Transverse colon (tissue), 4 donors: ENCODE results near the gene EFEMP2. TPM values are rescaled to one million over a fixed set of nuclear protein-coding genes. Genes with fewer than 3 reads are reported as not detected.

ENCODE experiments used
- DNase-seq: peaks from one replicate; pipeline ENCODE4 v3.0.0-alpha.2; 2019
- H3K27ac ChIP-seq, 4 donors: fragments of 200-600 bp; sonication (generic); 2 replicates each; pipeline ENCODE4 v1.5.1; 2016 to 2018; ENCODE audit warnings: inconsistent platforms in 4 of 4
- H3K27me3 ChIP-seq: fragments of 200-600 bp; sonication (generic); 2 replicates; pipeline ENCODE4 v1.5.1; 2017; ENCODE audit warnings: inconsistent platforms
- H3K36me3 ChIP-seq, 4 donors: fragments of 200-600 bp; sonication (generic); 2 replicates each; pipeline ENCODE4 v1.5.1; 2017 to 2019; ENCODE audit warnings: inconsistent platforms in 4 of 4
- H3K4me1 ChIP-seq, 4 donors: fragments of 200-600 bp; sonication (generic); 2 replicates each; pipeline ENCODE4 v1.5.1; 2017 to 2020; ENCODE audit warnings: inconsistent platforms in 4 of 4
- H3K4me3 ChIP-seq, 4 donors: fragments of 200-600 bp; sonication (generic); 1 replicate in 1 of 4; 2 replicates in 3 of 4; pipeline versions ENCODE4 v1.5.1 to v1.6.1; 2017 to 2019; ENCODE audit warnings: inconsistent platforms in 4 of 4
- H3K9me3 ChIP-seq, 2 donors: fragments of 200-600 bp; sonication (generic); 2 replicates each; pipeline ENCODE4 v1.5.1; 2017 to 2019; ENCODE audit warnings: inconsistent platforms in 2 of 2
- EP300 ChIP-seq: sonication (generic); formaldehyde crosslinking; IDR thresholded peaks from one replicate; pipeline ENCODE4 v1.6.1; 2017; ENCODE audit warnings: antibody characterized with exemption, low read depth
- POLR2A ChIP-seq: fragments of 450-650 bp; IDR thresholded peaks from one replicate; pipeline ENCODE4 v1.6.1; 2016; ENCODE audit warnings: antibody characterized with exemption, mild to moderate bottlenecking, moderate library complexity
- POLR2AphosphoS5 ChIP-seq, 3 donors: sonication (generic); formaldehyde crosslinking; IDR thresholded peaks; one replicate each; pipeline ENCODE4 v1.6.1; 2016; ENCODE audit warnings: antibody characterized with exemption in 3 of 3
- WGBS, 2 donors: methylation state at CpG; one replicate each; pipeline ENCODE4 v1.1.5; 2018; ENCODE audit warnings: low coverage in 1 of 2; 5-methylcytosine and 5-hydroxymethylcytosine counted together
- in situ Hi-C, 4 donors: fragments of 200-750 bp; cut with MboI; loops; one replicate each; pipeline versions ENCODE4 v1.15.0 to v1.15.1; 2017; ENCODE audit warnings: low sequenced_read_pairs in 3 of 4, low pct_ligation_motif_present in 1 of 4, low pct_unique_long_range_greater_than_20kb in 1 of 4
- intact Hi-C: fragments of 100-400 bp; cut with DNase I; formaldehyde crosslinking; loops from one replicate; pipeline ENCODE4 v1.15.1; 2023; ENCODE audit warnings: low total_unique reads
- total RNA-seq, 4 donors: library from RNA; depleted of rRNA; stranded (reverse); fragments of >200 nt; gene quantifications; one replicate each; pipeline ENCODE4 v1.1.0, GENCODE V29; 2016
- TF ChIP-seq, protein P1 (sequence below), 5 experiments: fragments of 200-600 bp in 3 of 5; fragments of 450-650 bp in 2 of 5; sonication (generic) in 3 of 5; IDR thresholded peaks; 1 replicate in 2 of 5; 2 replicates in 3 of 5; pipeline ENCODE4 v1.5.1; 2016 to 2017; ENCODE audit warnings: antibody characterized with exemption in 5 of 5, inconsistent platforms in 3 of 5, mild to moderate bottlenecking in 2 of 5, moderate library complexity in 1 of 5

EFEMP2 gene
- total RNA-seq, 4 donors from 2014 or later = 15.2 to 34.4 (median 25.1) TPM

DNA sequence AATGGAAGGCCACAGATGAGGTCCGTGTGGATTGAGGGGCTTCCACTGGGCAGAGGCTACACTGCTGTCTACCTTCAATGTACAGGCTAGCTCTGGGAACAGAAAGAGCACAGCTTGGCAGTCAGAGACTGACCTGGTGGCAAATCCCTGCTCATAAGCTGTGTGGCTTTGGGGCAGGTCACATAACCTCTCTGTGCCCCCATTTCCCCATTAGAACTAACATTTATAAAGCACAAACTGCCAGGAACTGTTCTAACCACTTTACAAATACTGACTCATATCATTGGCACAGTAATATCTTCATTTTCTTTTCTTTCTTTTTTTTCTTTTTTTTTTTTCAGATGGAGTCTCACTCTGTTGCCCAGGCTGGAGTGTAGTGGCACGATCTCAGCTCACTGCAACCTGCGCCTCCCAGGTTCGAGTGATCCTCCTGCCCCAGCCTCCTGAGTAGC, 24.4 kb upstream of the EFEMP2 start:
- intact Hi-C loops (no loop called here), in situ Hi-C loops (loop anchor here in 2 of 4 donors (25.0 kb wide), 1 partner anchor 90 kb away; no protein-coding TSS in a partner anchor)
- Histone ChIP-seq H3K27ac (no peak overlapping the region), H3K4me3 (no peak overlapping the region), H3K27me3 (peaks cover 21% of the 10 kb centered on the region), H3K9me3 (no peaks in the 10 kb centered on the region), H3K36me3 (no peaks in the 10 kb centered on the region), H3K4me1 (peaks cover 24 to 48% (median 36%) of the 10 kb centered on the region in 4 donors)
- DNase-seq = no peak
- 88 to 96% methylated on average over 3 to 4 of the region's 4 CpGs for WGBS, 2 donors
- TF ChIP-seq POLR2AphosphoS5 (IDR thresholded peaks at IDR 0.05) (no peak), EP300 (no peak), POLR2A (no peak)
- TF ChIP-seq, protein P1, sequence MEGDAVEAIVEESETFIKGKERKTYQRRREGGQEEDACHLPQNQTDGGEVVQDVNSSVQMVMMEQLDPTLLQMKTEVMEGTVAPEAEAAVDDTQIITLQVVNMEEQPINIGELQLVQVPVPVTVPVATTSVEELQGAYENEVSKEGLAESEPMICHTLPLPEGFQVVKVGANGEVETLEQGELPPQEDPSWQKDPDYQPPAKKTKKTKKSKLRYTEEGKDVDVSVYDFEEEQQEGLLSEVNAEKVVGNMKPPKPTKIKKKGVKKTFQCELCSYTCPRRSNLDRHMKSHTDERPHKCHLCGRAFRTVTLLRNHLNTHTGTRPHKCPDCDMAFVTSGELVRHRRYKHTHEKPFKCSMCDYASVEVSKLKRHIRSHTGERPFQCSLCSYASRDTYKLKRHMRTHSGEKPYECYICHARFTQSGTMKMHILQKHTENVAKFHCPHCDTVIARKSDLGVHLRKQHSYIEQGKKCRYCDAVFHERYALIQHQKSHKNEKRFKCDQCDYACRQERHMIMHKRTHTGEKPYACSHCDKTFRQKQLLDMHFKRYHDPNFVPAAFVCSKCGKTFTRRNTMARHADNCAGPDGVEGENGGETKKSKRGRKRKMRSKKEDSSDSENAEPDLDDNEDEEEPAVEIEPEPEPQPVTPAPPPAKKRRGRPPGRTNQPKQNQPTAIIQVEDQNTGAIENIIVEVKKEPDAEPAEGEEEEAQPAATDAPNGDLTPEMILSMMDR (IDR thresholded peaks at IDR 0.05) = no peak

DNA sequence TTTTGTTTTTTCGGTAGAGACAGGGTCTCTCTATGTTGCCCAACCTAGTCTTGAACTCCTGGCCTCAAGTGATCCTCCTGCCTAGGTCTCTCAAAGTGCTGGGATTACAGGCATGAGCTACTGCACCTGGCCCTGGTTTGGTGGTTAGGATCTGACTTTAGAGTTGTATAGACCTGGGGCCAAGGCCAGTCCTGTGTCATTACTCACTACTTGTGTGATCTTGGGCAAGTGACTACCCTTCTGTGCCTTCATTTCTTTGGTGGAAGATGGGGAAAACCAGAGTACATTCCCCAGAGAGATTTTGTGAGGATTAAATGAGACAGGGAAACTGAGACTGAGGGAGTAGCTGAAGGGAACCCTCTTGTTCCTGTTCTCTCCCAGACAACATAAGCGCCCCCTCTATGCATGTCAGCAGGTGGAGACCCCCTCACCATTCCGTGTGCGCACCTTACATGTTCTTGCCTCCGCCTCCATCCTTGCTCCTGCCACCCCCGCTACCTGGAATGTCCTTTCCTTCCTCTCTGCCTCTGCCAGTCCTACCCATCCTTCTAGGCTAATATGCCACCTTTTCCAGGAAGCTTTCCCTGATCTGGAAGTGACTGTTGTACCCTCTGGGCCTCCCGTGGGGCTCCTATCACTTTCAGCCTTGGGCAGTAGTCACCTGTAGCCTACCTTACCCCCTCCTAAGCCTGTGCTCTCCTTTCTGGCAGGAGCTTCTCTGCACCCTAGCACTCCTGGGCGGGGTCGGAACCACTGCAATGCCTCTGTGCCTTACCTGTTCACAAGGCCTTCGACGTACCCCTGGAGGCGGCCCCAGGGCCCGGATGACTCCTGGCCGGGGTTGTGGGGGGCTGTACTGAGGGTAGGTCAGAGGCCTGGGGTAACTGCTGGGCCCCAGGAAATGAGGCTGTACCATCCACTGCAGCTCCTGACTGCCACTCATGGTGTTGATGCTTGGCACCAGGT, 23.7 kb upstream of the EFEMP2 start:
- WGBS, 2 donors = 90 to 92% methylated on average over 5 to 14 of the region's 14 CpGs
- intact Hi-C loops (no loop called here), in situ Hi-C loops (loop anchor here in 2 of 4 donors (25.0 kb wide), 1 partner anchor 91 kb away; no protein-coding TSS in a partner anchor)
- no peak overlapping the region for H3K4me3 ChIP-seq
- DNase-seq = no peak
- no peaks in the 10 kb centered on the region for H3K36me3 ChIP-seq
- H3K4me1 ChIP-seq = peaks cover 29 to 55% (median 43%) of the 10 kb centered on the region in 4 donors
- H3K27ac ChIP-seq = no peak overlapping the region
- TF ChIP-seq EP300 = no peak
- TF ChIP-seq POLR2AphosphoS5 (IDR thresholded peaks at IDR 0.05) = no peak
- no peak for TF ChIP-seq POLR2A
- TF ChIP-seq, protein P1 (IDR thresholded peaks at IDR 0.05) = no peak
- peaks cover 21% of the 10 kb centered on the region for H3K27me3 ChIP-seq
- no peaks in the 10 kb centered on the region for H3K9me3 ChIP-seq

DNA sequence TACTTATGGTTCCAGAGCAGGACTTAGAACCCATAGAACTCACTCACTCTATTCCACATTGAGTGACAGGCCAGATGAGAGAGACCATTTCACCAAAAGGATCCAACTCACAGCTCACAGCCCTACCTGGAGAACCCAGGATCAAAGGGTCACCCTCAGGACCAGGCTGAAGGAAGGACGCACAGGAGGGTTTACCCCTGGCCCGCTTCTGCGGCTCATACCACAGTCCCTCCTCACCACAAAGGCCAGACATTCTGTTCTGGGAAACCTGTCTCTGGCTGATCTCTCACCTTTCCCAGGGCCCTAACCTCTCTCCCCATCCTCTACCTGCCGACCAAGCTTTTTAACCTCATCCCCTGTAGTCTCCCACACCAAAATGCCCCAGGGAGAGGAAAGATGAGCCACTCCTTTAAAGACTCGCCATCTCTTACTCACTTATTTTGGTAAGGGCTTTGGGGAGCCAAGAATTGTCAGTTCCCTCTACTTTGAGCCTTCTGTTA, 22.9 kb upstream of the EFEMP2 start:
- in situ Hi-C loops = loop anchor here in 2 of 4 donors (25.0 kb wide), 1 partner anchor 92 kb away; no protein-coding TSS in a partner anchor
- peaks cover 29 to 59% (median 47%) of the 10 kb centered on the region in 4 donors for H3K4me1 ChIP-seq
- no peaks in the 10 kb centered on the region for H3K9me3 ChIP-seq
- no peak overlapping the region for H3K27ac ChIP-seq
- H3K4me3 ChIP-seq = no peak overlapping the region
- H3K36me3 ChIP-seq = no peaks in the 10 kb centered on the region
- peaks cover 21% of the 10 kb centered on the region for H3K27me3 ChIP-seq
- DNase-seq = no peak
- 89 to 90% methylated on average over 2 to 5 of the region's 5 CpGs for WGBS, 2 donors
- intact Hi-C loops = no loop called here
- TF ChIP-seq, protein P1 (IDR thresholded peaks at IDR 0.05) = no peak
- TF ChIP-seq EP300 = no peak
- TF ChIP-seq POLR2AphosphoS5 (IDR thresholded peaks at IDR 0.05) = no peak
- TF ChIP-seq POLR2A = no peak

DNA sequence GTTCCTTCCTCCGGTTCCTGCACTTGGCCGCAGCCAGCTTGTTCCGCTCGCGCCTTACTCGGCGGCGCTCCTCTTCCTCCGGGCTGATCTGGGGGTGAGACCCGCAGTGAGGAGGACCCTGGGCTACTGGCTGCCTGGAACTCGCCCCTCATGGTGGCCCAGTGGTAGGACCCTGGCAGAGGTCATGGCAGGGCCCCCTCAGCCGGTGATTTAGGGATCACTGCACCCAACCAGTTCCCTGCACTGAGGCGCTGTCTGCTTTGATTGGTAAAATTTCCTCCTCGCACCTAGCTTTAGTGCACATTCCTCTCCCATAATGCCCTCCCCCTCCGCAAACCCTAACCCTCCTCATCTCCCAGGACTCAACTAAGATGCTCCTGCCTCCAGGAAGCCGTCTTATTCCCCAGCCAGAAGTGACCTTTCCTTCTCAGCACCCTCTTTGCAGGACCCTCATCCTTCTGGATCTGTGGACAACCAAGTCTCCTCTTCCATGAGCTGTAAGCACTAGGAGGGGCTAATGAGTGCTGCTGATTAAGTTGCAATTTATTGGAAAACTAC, 21.5 kb upstream of the EFEMP2 start:
- TF ChIP-seq, protein P1 (IDR thresholded peaks at IDR 0.05) = no peak
- TF ChIP-seq POLR2A (no peak), POLR2AphosphoS5 (IDR thresholded peaks at IDR 0.05) (no peak), EP300 (no peak)
- Histone ChIP-seq H3K9me3 (no peaks in the 10 kb centered on the region), H3K36me3 (no peaks in the 10 kb centered on the region), H3K4me3 (peak overlapping the region in 2 of 4 donors; percentile 16 to 25), H3K27me3 (peaks cover 11% of the 10 kb centered on the region), H3K27ac (peak overlapping the region; percentile 95 to 99 (median 97)), H3K4me1 (peaks cover 33 to 58% (median 46%) of the 10 kb centered on the region in 4 donors)
- 56 to 86% methylated on average over 2 to 16 of the region's 16 CpGs for WGBS, 2 donors
- intact Hi-C loops = no loop called here
- in situ Hi-C loops = loop anchor here in 2 of 4 donors (25.0 kb wide), 1 partner anchor 93 kb away; no protein-coding TSS in a partner anchor
- DNase-seq = no peak
